HG03097 (cell line): Measurements from ENCODE around the gene C2CD3.

Experiments used
- ATAC-seq: cut with Tn5 transposase; IDR thresholded peaks from one replicate; pipeline ENCODE4 v1.9.1; 2021; ENCODE audit not compliant: unreplicated experiment, low FRiP score

Gene C2CD3, protein sequence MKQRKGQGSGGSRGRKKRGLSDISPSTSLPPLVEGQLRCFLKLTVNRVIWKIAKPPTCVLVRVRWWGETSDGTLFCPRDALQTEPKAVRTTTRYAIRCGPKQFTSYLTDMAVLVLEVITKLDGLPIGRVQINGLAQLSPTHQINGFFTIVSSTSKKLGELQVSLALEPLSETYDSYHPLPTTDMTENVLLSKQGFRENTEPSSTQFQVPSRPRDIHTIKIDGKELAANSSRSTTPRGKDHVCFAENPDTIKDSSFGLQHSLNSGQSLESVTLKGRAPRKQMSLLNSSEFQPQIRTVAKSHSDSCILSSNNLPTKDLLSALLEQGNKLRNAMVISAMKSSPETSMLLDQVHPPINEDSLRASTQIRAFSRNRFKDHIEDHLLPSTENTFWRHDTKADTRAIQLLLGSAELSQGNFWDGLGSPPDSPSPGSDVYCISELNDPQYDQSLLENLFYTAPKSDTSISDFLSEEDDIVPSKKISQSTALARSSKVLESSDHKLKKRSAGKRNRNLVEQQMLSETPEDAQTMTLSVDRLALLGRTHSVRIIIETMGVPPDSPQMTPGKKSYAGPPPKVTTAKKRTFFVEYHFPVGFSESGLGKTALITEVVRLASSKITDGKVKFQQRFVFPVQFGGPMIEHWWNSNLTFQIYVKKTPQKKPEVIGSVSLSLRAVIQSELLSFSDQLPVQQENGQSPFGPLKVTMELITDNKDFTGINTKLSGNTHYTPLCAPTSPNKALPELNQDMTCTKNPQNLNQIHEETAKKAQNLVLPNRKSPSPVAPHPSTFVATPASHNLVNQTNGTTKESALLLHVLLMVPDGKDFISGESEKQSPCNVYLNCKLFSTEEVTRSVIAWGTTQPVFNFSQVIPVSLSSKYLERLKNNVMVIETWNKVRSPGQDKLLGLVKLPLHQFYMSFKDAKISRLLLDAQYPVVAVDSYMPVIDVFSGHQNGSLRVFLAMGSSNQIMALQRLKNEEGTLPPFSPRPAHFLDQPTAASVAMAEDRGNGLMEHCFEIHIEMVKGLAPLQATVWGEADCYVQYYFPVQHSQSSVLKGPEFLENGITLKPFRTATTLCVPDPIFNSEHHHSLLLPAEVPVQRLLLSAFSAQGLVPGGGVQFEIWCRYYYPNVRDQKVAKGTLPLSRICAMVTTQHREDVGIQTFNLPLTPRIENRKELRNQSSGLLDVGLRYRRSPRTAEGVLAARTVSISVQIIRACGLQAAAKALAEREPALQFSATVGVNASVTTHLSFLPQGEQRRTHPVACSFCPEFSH (N-terminal part only)

DNA sequence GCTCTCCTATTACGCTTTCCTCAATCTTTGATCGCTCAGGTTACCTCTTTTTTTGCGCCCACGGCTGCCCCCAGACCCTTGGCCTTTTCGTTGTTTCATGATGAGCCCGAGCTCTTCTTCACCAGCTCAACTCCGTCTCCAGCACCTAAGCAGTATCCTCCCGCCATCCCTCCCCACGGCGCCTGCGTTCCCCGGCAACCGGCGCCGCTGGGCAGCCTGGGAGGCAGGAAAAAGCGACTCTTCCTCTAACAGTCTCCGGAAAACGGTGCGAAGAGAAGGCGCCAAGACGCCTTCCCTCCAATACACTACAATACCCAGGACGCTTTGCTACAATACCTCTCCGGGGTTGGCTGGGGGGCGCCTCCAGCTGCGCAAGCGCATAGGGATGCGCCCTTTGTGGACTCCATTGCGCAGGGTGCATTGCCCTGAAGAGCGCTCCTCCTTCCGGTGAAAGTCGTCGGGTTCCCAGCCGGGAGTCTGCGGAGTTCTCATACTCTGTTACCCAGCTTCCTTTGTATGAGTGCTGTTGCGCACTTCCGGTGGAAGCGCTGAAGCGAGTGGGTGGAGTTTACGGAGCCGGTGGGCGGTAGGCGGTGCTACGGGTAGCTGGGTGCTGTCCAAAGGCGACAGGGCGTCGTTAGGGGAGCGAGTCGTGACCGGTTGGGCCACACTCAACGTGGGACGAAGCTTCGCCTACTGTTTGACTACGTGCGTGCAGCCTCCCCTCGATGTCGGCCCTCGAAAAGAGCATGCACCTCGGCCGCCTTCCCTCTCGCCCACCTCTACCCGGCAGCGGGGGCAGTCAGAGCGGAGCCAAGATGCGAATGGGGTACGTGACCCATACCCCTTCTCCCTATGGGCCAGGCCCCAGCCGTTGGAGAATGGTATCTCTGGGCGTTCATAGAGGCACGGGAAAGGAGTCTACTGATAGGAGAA is at the start of gene C2CD3, which contains the start of gene PPME1:
Gene C2CD3, minus strand, starts transcription at position 309 of the 936 bp plus-strand sequence. Its CDS starts 210 bp downstream, at position 99.
Gene PPME1, plus strand, starts transcription at position 596 of the 936 bp plus-strand sequence. Its CDS starts 133 bp downstream, at position 729.
- ATAC-seq: peak; percentile 91

DNA sequence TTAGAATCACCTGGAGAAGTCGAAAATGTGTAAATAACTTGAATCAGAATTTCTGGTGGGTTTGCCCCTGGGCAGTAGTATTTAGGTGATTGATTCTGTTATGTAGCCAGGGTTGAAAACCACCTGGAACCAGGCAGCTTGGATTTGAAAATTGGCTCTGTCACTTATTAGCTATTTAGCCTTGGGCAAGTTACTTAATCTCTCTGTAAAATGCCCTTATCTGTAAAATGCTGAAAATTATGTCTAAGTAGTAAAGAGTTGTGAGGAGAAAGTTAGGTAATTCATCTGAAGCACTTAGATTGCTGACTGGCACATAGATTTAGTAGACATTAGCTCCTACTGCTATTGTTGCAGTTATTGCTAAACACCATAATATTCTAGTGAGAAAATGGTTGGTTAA is 49.6 kb upstream of the C2CD3 start:
- no peak for ATAC-seq

DNA sequence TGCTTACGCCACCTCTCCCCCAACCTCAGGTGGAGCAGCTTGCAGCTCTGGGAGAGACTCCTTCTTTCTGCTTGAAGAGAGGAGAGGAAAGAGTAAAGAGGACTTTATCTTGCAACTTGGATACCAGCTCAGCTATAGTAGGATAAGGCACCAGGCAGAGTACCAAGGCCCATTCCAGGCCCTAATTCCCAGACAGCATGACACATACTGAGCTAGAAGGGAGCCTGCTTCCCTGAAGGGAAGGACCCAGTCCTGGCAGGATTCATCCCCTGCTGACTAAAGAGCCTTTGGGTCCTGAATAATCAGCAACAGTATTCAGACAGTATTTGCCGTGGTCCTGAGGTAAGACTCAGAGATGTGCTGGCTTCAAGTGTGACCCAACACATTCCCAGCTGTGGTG is 41.7 kb upstream of the C2CD3 start:
- no peak for ATAC-seq

DNA sequence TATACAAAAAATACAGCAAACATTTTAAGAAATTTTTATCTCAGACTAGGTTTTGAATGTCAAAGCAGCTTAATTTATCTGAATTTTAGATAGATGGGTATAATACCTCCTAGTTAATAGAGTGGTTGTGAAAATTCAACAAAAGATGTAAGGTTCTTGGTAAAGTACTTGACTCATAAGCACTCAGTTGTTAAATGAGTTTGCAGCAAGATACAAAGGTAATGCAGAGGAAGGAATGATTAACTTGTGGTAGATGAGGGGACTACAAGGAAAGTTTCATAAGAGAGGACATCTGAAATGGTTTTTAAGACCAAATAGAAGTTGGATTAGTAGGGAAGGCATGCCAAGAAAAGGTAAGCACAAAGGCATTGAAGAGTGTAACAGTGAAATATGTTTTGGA is 37.7 kb upstream of the C2CD3 start:
- ATAC-seq: no peak

DNA sequence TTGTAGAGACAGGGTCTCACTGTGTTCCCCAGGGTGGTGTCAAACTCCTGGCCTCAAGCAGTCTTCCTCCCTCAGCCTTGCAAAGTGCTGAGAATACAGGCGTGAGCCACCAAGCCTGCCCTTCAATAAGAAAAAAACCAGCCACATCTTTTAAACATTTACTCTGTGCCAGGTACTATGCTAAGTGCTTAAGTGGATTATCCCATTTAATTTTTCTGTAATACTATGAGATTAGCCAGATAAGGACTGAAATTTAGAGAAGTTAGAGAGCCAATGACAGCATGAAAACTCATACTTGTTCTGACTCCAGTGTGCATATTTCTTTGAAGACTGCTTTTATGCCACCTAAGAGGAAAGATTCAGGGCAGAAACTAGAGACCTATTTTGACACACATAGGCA is 35.9 kb upstream of the C2CD3 start:
- ATAC-seq: no peak

DNA sequence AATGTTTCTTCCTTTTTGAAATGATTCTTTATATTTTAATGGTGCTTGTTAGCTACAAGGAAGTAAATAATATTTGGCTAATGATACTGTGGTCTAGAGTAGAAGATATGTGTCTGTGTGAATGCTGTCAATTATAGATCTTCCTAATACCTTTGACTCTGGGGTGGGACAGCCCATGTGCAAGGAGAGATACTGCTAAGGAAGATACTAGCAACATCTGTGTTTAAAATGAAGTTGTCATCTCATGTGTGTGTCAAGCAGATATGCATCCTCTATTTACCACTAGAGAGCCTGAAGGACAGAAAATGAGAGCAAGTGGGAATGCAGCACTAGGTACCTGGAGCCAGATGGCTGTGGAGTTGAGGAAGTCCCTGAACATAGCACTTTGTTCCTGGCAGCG is 34.4 kb upstream of the C2CD3 start:
- ATAC-seq: no peak

DNA sequence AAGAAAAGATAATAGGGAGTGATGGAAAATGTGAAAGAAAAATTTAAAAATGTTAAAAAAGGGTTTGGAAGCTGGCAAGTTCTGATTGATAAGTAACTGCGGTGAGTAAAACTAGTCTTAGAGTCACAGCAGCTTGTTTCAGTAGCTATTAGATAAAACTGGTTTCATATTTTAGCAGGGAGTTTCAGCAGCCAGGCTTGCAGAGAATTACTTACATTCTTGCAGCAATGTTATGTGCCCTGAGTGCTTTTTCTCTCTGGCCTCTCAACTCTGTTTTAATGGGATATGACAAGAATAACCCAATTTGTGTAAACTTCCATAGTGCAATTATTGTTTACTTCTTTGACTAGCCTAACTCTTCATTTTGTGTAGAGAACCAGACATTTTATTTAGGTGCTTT is 33.9 kb upstream of the C2CD3 start:
- ATAC-seq: no peak

DNA sequence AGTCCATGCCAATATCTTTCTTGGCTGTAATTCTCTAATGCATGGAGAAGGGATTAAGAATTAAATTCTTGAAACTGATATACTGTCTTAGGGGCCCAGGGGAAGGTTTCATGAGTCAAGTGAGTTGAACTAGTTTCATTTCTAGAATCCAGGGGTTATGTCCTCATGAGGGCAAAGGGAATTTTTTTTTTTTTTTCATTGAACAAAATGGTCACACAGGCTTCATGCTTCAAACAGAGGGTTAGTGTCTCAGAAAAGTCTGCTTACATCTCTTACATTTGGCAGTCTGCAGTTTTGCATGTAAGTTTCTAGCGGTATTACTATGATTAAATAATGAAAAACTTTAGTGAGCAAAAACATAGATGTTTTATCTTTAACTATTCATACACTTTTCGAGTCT is 33.2 kb upstream of the C2CD3 start:
- ATAC-seq: no peak

DNA sequence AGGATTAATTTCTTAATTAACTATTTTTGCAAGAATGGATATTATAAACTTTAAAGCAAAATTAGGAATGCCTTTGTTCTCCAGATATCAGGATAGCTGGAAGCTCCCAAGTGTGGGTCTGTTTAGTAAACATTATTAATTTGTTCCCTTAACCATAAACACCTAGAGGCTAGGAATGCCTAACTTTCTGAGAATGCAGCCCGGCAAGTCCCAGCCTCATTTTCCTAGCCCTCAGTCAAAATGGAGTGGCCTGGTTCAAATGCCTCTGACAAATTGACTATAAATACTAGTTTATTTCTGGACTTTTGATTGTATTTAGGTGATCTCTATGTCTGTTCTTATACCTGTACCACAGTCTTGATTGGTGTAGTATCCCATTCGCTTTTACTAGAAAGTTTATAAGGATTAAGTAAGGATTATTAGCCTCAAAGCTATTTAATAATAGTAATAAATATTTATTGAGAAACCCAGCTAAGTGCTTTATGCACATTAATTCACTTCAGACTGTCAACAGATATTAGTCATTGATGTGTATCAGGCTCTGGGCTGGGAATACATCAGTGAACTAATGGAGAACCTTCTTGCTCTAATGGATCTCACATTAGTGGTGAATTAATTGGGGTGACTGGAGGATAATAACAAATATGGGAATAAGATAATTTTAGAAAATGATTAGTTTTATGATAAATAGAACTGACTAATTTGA is 26.1 kb upstream of the C2CD3 start:
- ATAC-seq: no peak

DNA sequence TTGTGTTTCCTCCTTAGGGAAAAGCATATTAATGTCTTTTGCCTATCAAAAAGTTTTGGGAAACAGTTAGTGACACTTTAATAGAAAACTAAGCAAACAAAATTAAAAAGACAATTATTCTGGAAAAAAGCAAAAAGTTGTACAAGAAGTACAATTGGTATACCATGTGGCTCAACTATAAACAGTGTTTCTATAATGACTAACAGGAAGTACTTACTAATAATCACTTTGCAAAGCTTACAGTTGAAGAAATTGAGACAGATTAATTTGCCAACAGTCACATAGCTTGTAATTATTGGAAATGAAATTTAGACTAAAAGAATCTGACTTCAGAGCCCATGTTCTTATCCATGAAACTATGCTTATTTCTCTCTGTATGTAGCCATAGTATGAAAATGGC is 25.0 kb upstream of the C2CD3 start:
- no peak for ATAC-seq

DNA sequence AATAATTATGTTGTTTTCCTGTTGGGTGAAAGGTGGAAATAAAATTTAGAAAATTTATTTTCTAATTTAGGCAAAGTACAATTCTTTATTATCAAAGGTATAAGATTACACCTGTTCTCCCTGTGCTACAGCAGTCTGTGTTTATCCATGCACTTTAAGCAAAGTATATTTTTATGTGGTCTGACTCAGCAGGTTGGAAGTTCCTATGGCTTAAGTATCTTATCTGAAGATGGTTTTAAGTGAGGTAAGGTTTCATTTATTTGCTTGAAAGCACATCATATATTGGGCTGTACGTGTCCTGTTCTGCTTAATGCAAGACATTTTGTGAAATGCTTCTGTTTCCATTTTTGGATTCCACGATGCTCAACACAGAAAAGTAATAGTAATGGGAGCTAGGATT is 14.9 kb upstream of the C2CD3 start:
- ATAC-seq: no peak

DNA sequence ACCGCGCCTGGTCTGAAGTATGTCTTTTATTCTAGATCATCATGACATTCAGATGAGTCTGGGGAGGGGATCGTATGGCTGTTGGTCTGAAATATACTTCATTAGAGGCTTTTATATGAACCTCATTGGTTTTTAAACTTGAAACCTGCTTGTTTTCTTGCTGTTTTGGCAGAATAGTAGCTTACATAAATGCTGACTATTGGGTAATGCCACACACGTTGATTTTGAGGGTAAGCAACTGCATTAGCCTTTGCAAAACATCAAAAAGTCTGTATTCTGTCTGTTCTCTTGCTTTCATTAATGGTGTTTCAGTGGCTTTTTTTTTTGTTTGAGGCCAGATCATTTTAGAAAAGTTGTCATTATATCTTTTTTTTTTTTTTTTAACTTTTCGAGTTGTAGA is 14.5 kb upstream of the C2CD3 start:
- ATAC-seq: no peak

DNA sequence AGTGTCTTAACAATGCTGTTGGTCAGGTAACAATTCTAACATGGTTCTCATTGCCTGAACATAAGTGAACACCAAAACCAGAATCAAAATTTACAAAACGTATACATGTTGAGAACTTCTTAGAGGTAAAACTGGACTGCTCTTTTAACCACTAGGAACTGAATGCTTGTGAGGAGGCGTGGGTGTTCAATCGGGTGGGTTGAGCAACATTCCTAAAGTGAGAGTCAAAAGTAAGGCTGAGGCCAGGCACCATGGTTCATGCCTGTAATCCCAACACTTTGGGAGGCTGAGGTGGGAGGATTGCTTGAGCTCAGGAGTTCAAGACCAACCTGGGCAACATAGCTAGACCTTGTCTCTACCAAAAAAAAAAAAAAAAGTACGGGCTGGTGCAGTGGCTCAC is 11.8 kb upstream of the C2CD3 start:
- no peak for ATAC-seq

DNA sequence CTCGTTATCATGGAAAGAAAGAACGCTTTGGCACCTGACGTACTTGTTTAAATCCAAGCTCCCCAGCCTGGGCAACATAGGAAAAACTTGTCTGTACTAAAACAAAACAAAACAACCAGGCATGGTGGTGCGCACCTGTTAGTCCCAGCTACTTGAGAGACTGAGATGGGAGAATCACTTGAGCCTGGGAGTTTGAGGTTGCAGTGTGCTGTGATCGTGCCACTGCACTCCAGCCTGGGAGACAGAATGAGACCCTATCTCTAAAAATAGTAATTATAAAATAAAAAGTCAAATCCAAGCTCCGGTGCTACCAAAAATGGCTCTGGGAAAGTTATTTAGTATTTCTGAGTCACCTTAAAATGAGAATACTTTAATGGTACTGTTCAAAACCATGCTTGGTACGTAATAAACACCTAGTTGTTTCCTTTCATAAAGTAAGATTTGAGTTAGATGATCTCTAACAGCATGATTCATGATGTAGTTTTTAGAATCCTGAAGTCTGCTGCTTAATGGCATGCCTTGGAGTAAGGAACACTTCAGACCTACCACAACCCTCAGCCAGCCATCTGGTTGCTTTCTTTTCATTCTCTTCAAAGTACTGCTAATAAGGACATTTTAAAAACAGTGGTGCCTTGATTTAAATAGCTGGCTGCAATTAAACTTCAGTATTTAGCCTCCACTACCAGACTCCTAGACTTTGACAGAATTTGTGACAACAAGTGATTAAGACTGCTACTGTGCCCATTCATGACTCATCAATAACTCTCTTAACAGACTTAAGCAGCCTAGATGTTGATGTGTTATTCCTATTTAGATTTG is 8.6 kb upstream of the C2CD3 start:
- no peak for ATAC-seq

DNA sequence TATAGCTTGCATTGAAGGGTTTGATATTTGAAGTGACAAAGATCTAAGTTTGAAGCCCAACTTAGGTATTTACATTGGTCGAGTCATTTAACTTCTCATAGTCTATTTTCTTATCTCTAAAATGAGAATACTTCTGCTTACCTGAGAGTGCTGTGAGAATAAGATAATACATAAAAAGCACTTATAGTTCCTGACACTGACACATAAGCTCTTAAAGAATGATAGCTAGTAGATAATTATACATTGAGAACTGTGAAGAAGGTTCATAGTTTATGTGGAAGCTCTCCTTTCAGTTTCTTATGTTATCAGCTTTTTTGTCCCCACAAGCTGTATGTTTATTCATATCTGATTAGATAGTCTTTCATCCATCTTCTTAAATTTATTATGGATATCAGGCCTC is 5.1 kb upstream of the C2CD3 start:
- no peak for ATAC-seq

DNA sequence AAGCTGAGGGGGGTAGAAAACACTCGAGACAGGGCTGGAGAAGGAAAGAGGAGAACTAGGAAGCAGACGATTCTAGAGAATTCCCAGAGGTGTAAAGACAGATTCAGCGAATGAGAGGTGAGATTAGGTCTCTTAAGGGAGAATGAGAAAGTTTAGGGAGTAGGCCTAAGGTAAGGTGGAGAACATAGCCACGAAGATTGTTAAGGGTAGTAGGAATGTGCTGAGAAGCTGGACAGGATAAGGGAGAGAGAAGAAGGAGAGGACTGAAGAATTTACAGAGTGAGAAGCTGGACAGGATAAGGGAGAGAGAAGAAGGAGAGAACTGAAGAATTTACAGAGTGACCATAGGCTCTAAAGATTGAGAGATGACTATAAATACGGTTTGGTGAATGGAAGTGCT is 1.2 kb upstream of the C2CD3 start:
- ATAC-seq: no peak

DNA sequence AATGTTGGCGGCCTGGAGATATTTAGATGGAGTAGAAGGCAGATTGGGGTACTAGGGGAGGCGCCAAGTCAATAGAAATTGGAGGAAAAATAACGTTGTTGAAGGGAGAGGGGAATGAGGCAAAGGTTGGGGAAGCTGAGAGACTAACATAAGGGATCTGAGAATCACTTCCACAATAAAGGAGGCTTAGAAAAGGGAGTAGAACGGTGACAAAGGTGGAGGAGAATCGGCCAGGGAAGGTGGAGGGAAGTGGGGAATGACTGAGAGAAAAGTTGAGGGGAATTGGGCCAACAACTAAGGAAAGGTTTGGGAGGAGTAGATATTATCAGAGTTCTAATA is 797 bp upstream of the C2CD3 start:
- ATAC-seq: no peak

DNA sequence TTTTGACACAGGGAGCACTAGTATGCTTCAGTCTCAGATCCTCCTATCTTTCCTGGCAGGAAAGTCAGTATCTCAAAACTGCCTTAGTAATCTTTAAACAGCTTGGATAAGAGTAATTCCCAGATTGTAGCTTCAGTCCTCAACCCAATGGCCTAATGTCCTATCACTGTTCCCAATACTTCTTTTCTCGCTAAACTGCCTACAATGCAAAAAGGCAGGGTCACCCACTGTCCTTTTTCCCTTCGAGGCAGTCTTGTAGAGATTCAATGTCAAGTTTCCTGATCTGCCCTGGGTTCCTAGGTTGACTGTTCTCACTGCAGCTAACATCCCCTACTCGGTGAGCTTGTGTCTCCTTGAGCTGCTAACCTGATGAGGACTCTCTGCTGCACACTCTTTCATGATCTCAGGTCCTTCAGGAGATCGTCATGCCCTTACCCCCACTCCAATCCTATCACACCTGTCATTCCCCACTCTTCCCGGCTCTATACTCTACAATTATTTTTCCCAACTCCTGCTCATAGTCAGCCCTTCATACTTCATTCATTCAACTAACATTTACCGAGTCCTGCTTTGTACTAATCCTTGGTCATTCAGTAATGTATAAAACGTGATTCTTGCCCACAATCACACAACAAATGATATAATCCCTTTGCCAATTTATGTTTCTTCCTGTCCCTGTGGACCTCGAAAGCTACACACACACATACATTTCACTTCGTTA is 904 bp downstream of the C2CD3 start:
- ATAC-seq: no peak
